OCI-LY1 (cell line): ENCODE measurements around the gene DYNC1LI2.

Source experiments
- H2AFZ ChIP-seq: fragments of 200-600 bp; sonication (generic), shearing (Covaris generic); 2 replicates; pipeline ENCODE4 v1.6.0; 2014; ENCODE audit warnings: antibody characterized with exemption, mild to moderate bottlenecking, low read length
- H3F3A ChIP-seq: fragments of 200-600 bp; sonication (generic), shearing (Covaris generic); 2 replicates; pipeline ENCODE4 v1.6.0; 2014; ENCODE audit warnings: mild to moderate bottlenecking, antibody characterized with exemption, low read length, moderate library complexity; ENCODE audit not compliant: insufficient read depth
- H3K27ac ChIP-seq: fragments of 200-600 bp; sonication (generic); 2 replicates; pipeline ENCODE4 v1.5.1; 2014; ENCODE audit warnings: low read length, mixed run types, mild to moderate bottlenecking, low read depth; ENCODE audit not compliant: poor library complexity, severe bottlenecking
- H3K27me3 ChIP-seq: fragments of 200-600 bp; sonication (generic); 2 replicates; pipeline ENCODE4 v1.6.0; 2014; ENCODE audit warnings: antibody characterized with exemption, mild to moderate bottlenecking, low read length, moderate library complexity; ENCODE audit not compliant: insufficient read depth
- H3K36me3 ChIP-seq: fragments of 200-600 bp; sonication (generic); 2 replicates; pipeline ENCODE4 v1.6.1; 2014; ENCODE audit warnings: mild to moderate bottlenecking, antibody characterized with exemption, low read length, moderate library complexity, mixed read lengths; ENCODE audit not compliant: insufficient read depth
- H3K4me1 ChIP-seq: fragments of 200-600 bp; sonication (generic); 2 replicates; pipeline ENCODE4 v1.5.1; 2014; ENCODE audit warnings: mild to moderate bottlenecking, low read length, moderate library complexity; ENCODE audit not compliant: insufficient read depth, severe bottlenecking
- H3K4me2 ChIP-seq: fragments of 200-600 bp; sonication (generic), shearing (Covaris generic); 2 replicates; pipeline ENCODE4 v1.6.1; 2014; ENCODE audit warnings: low read length
- H3K4me3 ChIP-seq: fragments of 200-600 bp; sonication (generic); 2 replicates; pipeline ENCODE4 v1.5.1; 2014; ENCODE audit warnings: low read length, low read depth, mild to moderate bottlenecking, mixed read lengths; ENCODE audit not compliant: poor library complexity, severe bottlenecking
- H3K79me2 ChIP-seq: fragments of 200-600 bp; shearing (Covaris generic); 2 replicates; pipeline ENCODE4 v1.6.1; 2016; ENCODE audit warnings: mixed run types, low read length, mixed read lengths; ENCODE audit not compliant: insufficient read depth
- H3K9ac ChIP-seq: fragments of 200-600 bp; sonication (generic), shearing (Covaris generic); 2 replicates; pipeline ENCODE4 v1.6.1; 2014; ENCODE audit warnings: mild to moderate bottlenecking, low read length, mixed read lengths
- H3K9me2 ChIP-seq: fragments of 200-600 bp; sonication (generic), shearing (Covaris generic); 2 replicates; pipeline ENCODE4 v1.6.1; 2014; ENCODE audit warnings: low read depth, mild to moderate bottlenecking, low read length, mixed read lengths
- H3K9me3 ChIP-seq: fragments of 200-600 bp; shearing (Covaris generic); 2 replicates; pipeline ENCODE4 v1.6.1; 2014; ENCODE audit warnings: low read length, mixed read lengths
- H4K20me1 ChIP-seq: fragments of 200-600 bp; sonication (generic), shearing (Covaris generic); 2 replicates; pipeline ENCODE4 v1.6.0; 2016; ENCODE audit warnings: mild to moderate bottlenecking, low read length; ENCODE audit not compliant: insufficient read depth
- EZH2 ChIP-seq: fragments of 200-600 bp; sonication (generic), shearing (Covaris generic); IDR thresholded peaks from 2 replicates; pipeline ENCODE4 v1.8.0; 2017; ENCODE audit warnings: borderline replicate concordance, mixed run types, mild to moderate bottlenecking, antibody characterized with exemption, low read length, moderate library complexity, mixed read lengths
- TF ChIP-seq, protein P1 (sequence below): fragments of 200-600 bp; sonication (generic), shearing (Covaris generic); IDR thresholded peaks from 2 replicates; pipeline ENCODE4 v1.5.1; 2017; ENCODE audit warnings: mild to moderate bottlenecking, antibody characterized with exemption, low read length, moderate library complexity, mixed read lengths

Gene DYNC1LI2

DNA sequence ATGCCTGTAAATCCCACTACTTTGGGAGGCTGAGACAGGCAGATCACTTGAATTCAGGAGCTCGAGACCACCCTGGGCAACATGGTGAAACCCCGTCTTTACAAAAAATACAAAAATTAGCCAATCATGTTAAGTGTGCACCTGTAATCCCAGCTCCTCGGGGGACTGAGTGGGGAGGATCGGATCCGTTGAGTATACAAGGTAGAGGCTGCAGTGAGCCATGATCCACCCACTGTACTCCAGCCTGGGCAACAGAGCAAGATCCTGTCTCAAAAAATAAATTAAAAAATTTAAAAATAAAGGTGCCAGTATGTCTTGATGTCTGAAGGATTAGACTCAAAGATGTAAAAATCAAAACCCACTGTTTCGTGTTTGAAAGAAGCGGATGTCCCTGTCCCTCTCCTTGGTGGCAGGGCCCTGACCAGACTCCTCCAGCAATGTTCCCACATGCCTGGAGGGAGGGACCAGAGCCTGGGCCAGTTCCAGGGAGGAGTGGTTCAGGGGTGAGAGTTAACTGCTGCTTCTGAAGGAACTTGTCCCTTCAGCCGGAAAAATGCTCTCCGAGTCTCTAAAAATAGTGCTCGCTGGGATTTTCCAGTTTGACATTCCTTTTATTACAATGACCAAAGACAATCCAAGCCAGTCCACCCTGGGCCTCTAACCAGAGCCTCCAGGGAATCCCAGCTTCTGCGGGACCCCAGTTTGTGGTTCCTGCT, 45.5 kb downstream of the DYNC1LI2 start:
- no peak for TF ChIP-seq EZH2
- TF ChIP-seq, protein P1, sequence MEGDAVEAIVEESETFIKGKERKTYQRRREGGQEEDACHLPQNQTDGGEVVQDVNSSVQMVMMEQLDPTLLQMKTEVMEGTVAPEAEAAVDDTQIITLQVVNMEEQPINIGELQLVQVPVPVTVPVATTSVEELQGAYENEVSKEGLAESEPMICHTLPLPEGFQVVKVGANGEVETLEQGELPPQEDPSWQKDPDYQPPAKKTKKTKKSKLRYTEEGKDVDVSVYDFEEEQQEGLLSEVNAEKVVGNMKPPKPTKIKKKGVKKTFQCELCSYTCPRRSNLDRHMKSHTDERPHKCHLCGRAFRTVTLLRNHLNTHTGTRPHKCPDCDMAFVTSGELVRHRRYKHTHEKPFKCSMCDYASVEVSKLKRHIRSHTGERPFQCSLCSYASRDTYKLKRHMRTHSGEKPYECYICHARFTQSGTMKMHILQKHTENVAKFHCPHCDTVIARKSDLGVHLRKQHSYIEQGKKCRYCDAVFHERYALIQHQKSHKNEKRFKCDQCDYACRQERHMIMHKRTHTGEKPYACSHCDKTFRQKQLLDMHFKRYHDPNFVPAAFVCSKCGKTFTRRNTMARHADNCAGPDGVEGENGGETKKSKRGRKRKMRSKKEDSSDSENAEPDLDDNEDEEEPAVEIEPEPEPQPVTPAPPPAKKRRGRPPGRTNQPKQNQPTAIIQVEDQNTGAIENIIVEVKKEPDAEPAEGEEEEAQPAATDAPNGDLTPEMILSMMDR, result no peak
- H3K4me3 ChIP-seq, result no peak overlapping the region
- H3K4me1 ChIP-seq, result no peaks in the 10 kb centered on the region
- no peak overlapping the region for H3K9ac ChIP-seq
- H3F3A ChIP-seq, result no peaks in the 10 kb centered on the region
- H3K4me2 ChIP-seq, result no peak overlapping the region
- H3K27me3 ChIP-seq, result peaks cover 4% of the 10 kb centered on the region
- no peak overlapping the region for H3K27ac ChIP-seq
- H3K36me3 ChIP-seq, result no peaks in the 10 kb centered on the region
- no peaks in the 10 kb centered on the region for H4K20me1 ChIP-seq
- no peaks in the 10 kb centered on the region for H3K9me3 ChIP-seq
- H2AFZ ChIP-seq, result no peak overlapping the region
- no peaks in the 10 kb centered on the region for H3K9me2 ChIP-seq
- H3K79me2 ChIP-seq, result no peaks in the 10 kb centered on the region

DNA sequence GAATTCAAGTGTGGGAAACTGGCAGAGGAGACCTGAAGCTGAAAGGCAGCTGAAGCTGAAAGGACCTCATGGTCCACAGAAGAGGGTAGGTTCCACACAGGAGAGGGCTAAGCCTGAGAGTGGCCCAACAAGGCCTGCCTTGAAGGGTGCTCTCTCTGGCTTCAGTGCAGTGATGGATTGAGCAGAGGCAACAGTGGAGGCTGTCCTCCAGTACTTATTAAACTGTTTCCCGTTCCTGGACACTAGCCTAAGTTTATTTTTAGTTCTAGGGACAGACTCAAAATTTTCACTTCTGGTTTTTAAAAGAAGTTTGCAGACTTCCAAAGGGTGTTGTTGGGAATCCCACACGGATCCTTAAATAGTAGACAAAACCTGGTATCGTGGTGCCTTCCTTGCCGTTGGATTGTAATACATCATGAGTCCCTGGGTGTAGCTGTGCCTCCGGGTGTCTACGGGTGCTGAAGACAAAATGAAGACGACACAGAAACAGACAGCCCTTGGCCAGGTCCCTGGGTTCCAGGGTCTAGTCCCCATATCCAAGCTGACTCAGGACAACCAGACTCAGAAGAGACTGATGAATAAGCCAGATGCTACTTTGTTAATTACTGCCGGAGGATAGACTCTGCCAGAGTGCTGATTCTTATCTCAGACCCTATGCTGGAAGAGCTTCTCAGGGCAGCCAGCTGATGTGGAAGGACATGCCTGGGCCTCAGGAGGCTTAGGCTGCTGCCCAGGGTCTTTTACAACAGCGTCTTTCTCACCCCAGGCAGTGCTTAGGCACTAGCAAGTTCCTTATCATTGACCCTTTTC, 47.8 kb downstream of the DYNC1LI2 start:
- TF ChIP-seq, protein P1, result no peak
- TF ChIP-seq EZH2, result no peak
- no peak overlapping the region for H3K27ac ChIP-seq
- H3K4me1 ChIP-seq, result no peaks in the 10 kb centered on the region
- no peaks in the 10 kb centered on the region for H3K79me2 ChIP-seq
- H3F3A ChIP-seq, result no peaks in the 10 kb centered on the region
- no peak overlapping the region for H3K9ac ChIP-seq
- H3K27me3 ChIP-seq, result peaks cover 4% of the 10 kb centered on the region
- no peak overlapping the region for H2AFZ ChIP-seq
- H3K4me2 ChIP-seq, result no peak overlapping the region
- H3K9me3 ChIP-seq, result no peaks in the 10 kb centered on the region
- no peak overlapping the region for H3K4me3 ChIP-seq
- no peaks in the 10 kb centered on the region for H3K9me2 ChIP-seq
- H3K36me3 ChIP-seq, result no peaks in the 10 kb centered on the region
- H4K20me1 ChIP-seq, result no peaks in the 10 kb centered on the region

DNA sequence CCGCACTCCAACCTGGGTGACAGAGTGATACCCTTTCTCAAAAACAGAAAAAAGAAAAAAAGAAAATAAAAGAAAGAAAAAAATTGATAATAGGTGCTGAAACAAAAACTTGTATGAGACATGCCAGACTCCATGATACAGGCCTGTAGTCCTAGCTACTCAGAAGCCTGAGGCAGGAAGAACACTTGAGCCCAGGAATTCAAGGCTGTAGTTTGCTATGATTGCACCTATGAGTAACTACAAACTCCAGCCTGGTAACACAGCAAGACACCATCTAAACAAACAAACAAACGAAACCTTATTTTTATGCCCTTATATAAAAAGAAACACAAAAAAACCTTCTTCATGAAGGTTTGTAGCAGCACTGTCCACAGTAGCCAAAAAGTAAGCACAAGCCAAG, 49.9 kb downstream of the DYNC1LI2 start:
- no peak overlapping the region for H3K4me3 ChIP-seq
- H3K4me1 ChIP-seq, result peaks cover 7% of the 10 kb centered on the region
- no peak overlapping the region for H2AFZ ChIP-seq
- no peak overlapping the region for H3K4me2 ChIP-seq
- H4K20me1 ChIP-seq, result no peaks in the 10 kb centered on the region
- H3K36me3 ChIP-seq, result no peaks in the 10 kb centered on the region
- no peaks in the 10 kb centered on the region for H3K79me2 ChIP-seq
- H3K9me2 ChIP-seq, result no peaks in the 10 kb centered on the region
- no peak overlapping the region for H3K27ac ChIP-seq
- TF ChIP-seq, protein P1, result no peak
- TF ChIP-seq EZH2, result no peak
- H3K9ac ChIP-seq, result no peak overlapping the region
- H3K27me3 ChIP-seq, result peaks cover 4% of the 10 kb centered on the region
- no peaks in the 10 kb centered on the region for H3F3A ChIP-seq
- no peaks in the 10 kb centered on the region for H3K9me3 ChIP-seq
